ENCODE data around the gene ZSCAN25.
A peak's percentile ranks its signal among the peaks of the same experiment; 100 is the strongest.
"Not testable (repeated sequence)": the region's sequence is repeated elsewhere in the genome, so short reads cannot be mapped to it uniquely, and the experiment has no call there.

The ZSCAN25 gene

GRCh38 chr7:99651290-99651689 lies 34.5 kb downstream of the ZSCAN25 start:
- no peak for DNase-seq

GRCh38 chr7:99652671-99653070 lies 35.9 kb downstream of the ZSCAN25 start:
- DNase-seq: no peak

GRCh38 chr7:99653269-99653668 lies 36.5 kb downstream of the ZSCAN25 start:
- DNase-seq: not testable (repeated sequence)

GRCh38 chr7:99653754-99654153 lies 37.0 kb downstream of the ZSCAN25 start:
- no peak for DNase-seq

- not testable (repeated sequence) for DNase-seq
Measured at GRCh38 chr7:99654626-99655025, 37.9 kb downstream of the ZSCAN25 start.

GRCh38 chr7:99657879-99658278 lies 41.1 kb downstream of the ZSCAN25 start:
- DNase-seq: not testable (repeated sequence)

GRCh38 chr7:99665312-99666012 lies 48.7 kb downstream of the ZSCAN25 start:
- no peak for DNase-seq

- no peak for DNase-seq
Measured at GRCh38 chr7:99666013-99666395, 49.3 kb downstream of the ZSCAN25 start.

- DNase-seq: no peak
Measured at GRCh38 chr7:99667179-99667578, 50.4 kb downstream of the ZSCAN25 start.

- no peak for DNase-seq
Measured at GRCh38 chr7:99668541-99668940, 51.8 kb downstream of the ZSCAN25 start.

GRCh38 chr7:99669782-99670181 lies 53.0 kb downstream of the ZSCAN25 start:
- no peak for DNase-seq

- DNase-seq: no peak
Measured at GRCh38 chr7:99672573-99672972, 55.8 kb downstream of the ZSCAN25 start.

GRCh38 chr7:99674995-99675742 lies 58.4 kb downstream of the ZSCAN25 start:
- DNase-seq: no peak

GRCh38 chr7:99677013-99677647 lies 60.4 kb downstream of the ZSCAN25 start:
- DNase-seq: no peak

- no peak for DNase-seq
Measured at GRCh38 chr7:99677648-99678045, 60.9 kb downstream of the ZSCAN25 start.

GRCh38 chr7:99679032-99679399 lies 62.3 kb downstream of the ZSCAN25 start:
- peak; percentile 23 for DNase-seq

GRCh38 chr7:99679400-99680191 lies 62.9 kb downstream of the ZSCAN25 start, which contains the start of gene CYP3A5:
Gene CYP3A5, minus strand, starts transcription at chr7:99679996. Its CDS starts 100 bp downstream, at chr7:99679896.
- no peak for DNase-seq
